OCI-LY3 (cell line): Measurements from ENCODE around the gene SLA2.

Experiments
- H2AFZ ChIP-seq: fragments of 200-600, 300-600 bp; shearing (Covaris generic); 2 replicates; pipeline ENCODE4 v1.6.0; 2014; ENCODE audit warnings: antibody characterized with exemption, low read depth, low read length
- H3K27ac ChIP-seq: fragments of 200-600, 300-600 bp; sonication (generic); 2 replicates; pipeline ENCODE4 v1.5.1; 2014; ENCODE audit warnings: mild to moderate bottlenecking, low read length, moderate library complexity, mixed read lengths
- H3K27me3 ChIP-seq: fragments of 200-600, 300-600 bp; sonication (generic); 2 replicates; pipeline ENCODE4 v1.6.1; 2014; ENCODE audit warnings: low read depth, low read length, mixed read lengths
- H3K36me3 ChIP-seq: fragments of 200-600, 300-600 bp; sonication (generic); replicated peaks from 2 replicates; pipeline ENCODE3; 2014; ENCODE audit warnings: low read depth, low read length, mixed read lengths
- H3K4me1 ChIP-seq: fragments of 300-600, 200-600 bp; sonication (generic); 2 replicates; pipeline ENCODE4 v1.6.1; 2014; ENCODE audit warnings: low read length, mixed read lengths
- H3K4me2 ChIP-seq: fragments of 200-600, 300-600 bp; sonication (generic); 2 replicates; pipeline ENCODE4 v1.6.1; 2014; ENCODE audit warnings: low read length, mixed read lengths
- H3K4me3 ChIP-seq: fragments of 300-600, 200-600 bp; sonication (generic); 2 replicates; pipeline ENCODE4 v1.5.1; 2014; ENCODE audit warnings: antibody characterized with exemption, mild to moderate bottlenecking, low read length, moderate library complexity
- H3K79me2 ChIP-seq: fragments of 300-600, 200-600 bp; shearing (Covaris generic); 2 replicates; pipeline ENCODE4 v1.6.1; 2014; ENCODE audit warnings: mild to moderate bottlenecking, low read length, mixed read lengths
- H3K9ac ChIP-seq: fragments of 300-600, 200-600 bp; shearing (Covaris generic); 2 replicates; pipeline ENCODE4 v1.6.0; 2014; ENCODE audit warnings: mild to moderate bottlenecking, low read length, moderate library complexity
- H3K9me3 ChIP-seq: fragments of 200-600, 300-600 bp; shearing (Covaris generic); 2 replicates; pipeline ENCODE4 v1.6.1; 2014; ENCODE audit warnings: low read length, mixed read lengths; ENCODE audit not compliant: insufficient read depth
- H4K20me1 ChIP-seq: fragments of 200-600, 300-600 bp; sonication (generic); 2 replicates; pipeline ENCODE4 v1.6.1; 2016; ENCODE audit warnings: low read length, mixed read lengths; ENCODE audit not compliant: insufficient read depth
- EZH2phosphoT487 ChIP-seq: fragments of 200-600 bp; shearing (Covaris generic); IDR thresholded peaks from 2 replicates; pipeline ENCODE4 v1.6.1; 2018; ENCODE audit warnings: antibody characterized with exemption, mixed run types, low read depth
- TF ChIP-seq, protein P1 (sequence below): fragments of 200-600, 300-600 bp; sonication (generic); IDR thresholded peaks from 2 replicates; pipeline ENCODE4 v1.5.1; 2014; ENCODE audit warnings: antibody characterized with exemption, low read length, low read depth

Gene SLA2

DNA sequence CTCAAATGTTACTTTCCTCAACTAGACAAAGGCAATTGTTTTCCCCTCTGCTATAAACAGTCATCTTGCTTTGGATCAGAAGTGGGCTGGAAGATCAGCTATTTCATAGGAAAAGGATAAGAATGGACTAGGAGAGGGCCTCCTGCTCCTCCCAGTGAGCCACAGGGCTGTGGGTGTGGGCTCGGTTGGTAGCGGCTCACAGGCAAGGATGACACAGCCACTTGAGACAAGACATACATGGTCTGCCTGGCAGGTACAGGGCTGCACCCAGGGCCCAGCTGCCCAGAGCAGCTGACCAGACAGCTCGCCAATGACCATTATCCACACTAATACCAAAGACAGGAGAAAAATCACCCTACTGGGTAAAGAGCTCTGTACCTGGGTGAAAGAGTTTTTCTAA lies 9.0 kb upstream of the SLA2 start:
- H2AFZ ChIP-seq = no peak overlapping the region
- no peak overlapping the region for H3K27ac ChIP-seq
- no peaks in the 10 kb centered on the region for H3K27me3 ChIP-seq
- H3K4me3 ChIP-seq = no peak overlapping the region
- H3K9me3 ChIP-seq = no peaks in the 10 kb centered on the region
- H3K4me2 ChIP-seq = no peak overlapping the region
- H3K36me3 ChIP-seq = no peaks in the 10 kb centered on the region
- no peak for TF ChIP-seq EZH2phosphoT487
- TF ChIP-seq, protein P1, sequence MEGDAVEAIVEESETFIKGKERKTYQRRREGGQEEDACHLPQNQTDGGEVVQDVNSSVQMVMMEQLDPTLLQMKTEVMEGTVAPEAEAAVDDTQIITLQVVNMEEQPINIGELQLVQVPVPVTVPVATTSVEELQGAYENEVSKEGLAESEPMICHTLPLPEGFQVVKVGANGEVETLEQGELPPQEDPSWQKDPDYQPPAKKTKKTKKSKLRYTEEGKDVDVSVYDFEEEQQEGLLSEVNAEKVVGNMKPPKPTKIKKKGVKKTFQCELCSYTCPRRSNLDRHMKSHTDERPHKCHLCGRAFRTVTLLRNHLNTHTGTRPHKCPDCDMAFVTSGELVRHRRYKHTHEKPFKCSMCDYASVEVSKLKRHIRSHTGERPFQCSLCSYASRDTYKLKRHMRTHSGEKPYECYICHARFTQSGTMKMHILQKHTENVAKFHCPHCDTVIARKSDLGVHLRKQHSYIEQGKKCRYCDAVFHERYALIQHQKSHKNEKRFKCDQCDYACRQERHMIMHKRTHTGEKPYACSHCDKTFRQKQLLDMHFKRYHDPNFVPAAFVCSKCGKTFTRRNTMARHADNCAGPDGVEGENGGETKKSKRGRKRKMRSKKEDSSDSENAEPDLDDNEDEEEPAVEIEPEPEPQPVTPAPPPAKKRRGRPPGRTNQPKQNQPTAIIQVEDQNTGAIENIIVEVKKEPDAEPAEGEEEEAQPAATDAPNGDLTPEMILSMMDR = no peak
- no peak overlapping the region for H3K9ac ChIP-seq
- H4K20me1 ChIP-seq = no peaks in the 10 kb centered on the region
- H3K4me1 ChIP-seq = no peaks in the 10 kb centered on the region
- no peaks in the 10 kb centered on the region for H3K79me2 ChIP-seq

DNA sequence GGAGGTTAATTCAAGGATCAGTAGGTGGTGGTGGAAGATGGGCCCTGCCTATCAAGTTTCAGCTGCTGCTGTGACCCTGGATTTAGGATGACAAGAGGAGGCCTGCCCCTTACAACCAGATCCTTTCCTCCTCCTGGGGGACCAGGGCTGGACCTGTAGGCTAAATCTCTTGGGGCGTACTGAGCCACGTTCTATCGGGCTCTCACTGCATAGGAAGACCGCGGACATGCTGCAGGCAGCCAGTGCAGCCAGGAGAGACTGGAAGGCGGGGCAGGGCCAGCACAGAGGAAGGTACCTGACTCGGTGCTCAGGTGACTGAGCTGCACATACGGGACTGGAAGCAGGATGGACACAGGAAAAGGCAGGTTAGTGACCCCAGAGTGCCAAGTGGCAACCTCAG lies 8.5 kb upstream of the SLA2 start:
- H3K4me2 ChIP-seq = no peak overlapping the region
- H3K27ac ChIP-seq = no peak overlapping the region
- H3K9me3 ChIP-seq = no peaks in the 10 kb centered on the region
- no peak overlapping the region for H3K4me3 ChIP-seq
- no peaks in the 10 kb centered on the region for H3K27me3 ChIP-seq
- H3K4me1 ChIP-seq = no peaks in the 10 kb centered on the region
- no peak for TF ChIP-seq EZH2phosphoT487
- TF ChIP-seq, protein P1 = no peak
- H3K36me3 ChIP-seq = no peaks in the 10 kb centered on the region
- no peak overlapping the region for H2AFZ ChIP-seq
- no peaks in the 10 kb centered on the region for H4K20me1 ChIP-seq
- no peak overlapping the region for H3K9ac ChIP-seq
- H3K79me2 ChIP-seq = no peaks in the 10 kb centered on the region

GRCh38 chr20:36653456-36653855 lies 7.5 kb upstream of the SLA2 start:
- no peak overlapping the region for H2AFZ ChIP-seq
- H4K20me1 ChIP-seq = no peaks in the 10 kb centered on the region
- H3K4me2 ChIP-seq = no peak overlapping the region
- no peak overlapping the region for H3K9ac ChIP-seq
- TF ChIP-seq EZH2phosphoT487 = no peak
- TF ChIP-seq, protein P1 = no peak
- H3K4me1 ChIP-seq = no peaks in the 10 kb centered on the region
- no peaks in the 10 kb centered on the region for H3K9me3 ChIP-seq
- H3K4me3 ChIP-seq = no peak overlapping the region
- H3K36me3 ChIP-seq = no peaks in the 10 kb centered on the region
- no peaks in the 10 kb centered on the region for H3K27me3 ChIP-seq
- no peak overlapping the region for H3K27ac ChIP-seq
- no peaks in the 10 kb centered on the region for H3K79me2 ChIP-seq

DNA sequence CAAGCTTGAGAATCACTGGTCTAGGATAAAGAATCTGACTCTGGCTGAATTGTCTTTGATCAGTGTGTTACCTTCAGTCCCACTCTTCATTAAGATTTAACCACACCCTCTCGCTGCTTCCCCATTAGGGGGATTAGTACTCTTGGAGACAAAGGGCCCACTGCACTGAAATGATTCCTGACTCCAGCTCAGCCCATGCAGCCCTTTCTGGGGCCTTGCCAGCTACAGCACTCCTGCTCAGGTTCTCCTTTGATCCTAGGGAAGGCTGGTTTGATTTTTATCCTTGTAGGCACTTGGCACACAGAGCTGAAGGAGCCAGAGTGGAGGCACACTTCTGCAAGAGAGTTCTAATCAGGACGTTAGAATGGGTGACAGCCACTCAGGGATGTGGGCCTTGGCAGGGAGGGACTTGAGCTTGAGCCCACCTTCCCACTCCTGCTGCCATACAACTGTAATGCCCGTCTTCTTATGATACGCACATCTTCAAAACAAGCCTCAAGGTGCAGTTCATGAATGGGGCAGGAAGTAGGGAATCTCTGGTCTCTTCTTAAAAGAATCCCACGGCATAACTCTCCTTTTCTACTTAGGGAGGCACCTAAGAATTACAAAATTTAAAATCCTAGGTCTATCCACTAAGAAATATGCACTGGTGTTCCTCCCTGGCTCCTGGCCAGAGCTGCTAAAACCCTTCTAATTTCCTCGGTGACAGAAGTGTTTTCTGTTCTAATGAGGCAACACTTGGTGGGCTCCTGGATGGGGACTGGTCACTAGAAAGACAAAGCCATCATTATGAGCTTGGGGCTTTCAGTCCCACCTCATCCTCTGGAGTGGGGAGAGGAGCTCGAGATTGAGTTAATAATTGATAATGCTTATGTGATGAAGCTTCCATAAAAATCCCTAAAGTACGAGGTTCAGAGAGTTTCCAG lies 1.5 kb upstream of the SLA2 start:
- H3K27ac ChIP-seq = no peak overlapping the region

More for the DNA sequence above, 1.5 kb upstream of the SLA2 start:
- no peaks in the 10 kb centered on the region for H3K9me3 ChIP-seq
- H4K20me1 ChIP-seq = no peaks in the 10 kb centered on the region
- H3K9ac ChIP-seq = no peak overlapping the region
- H2AFZ ChIP-seq = no peak overlapping the region
- peaks cover 6% of the 10 kb centered on the region for H3K4me1 ChIP-seq
- H3K79me2 ChIP-seq = no peaks in the 10 kb centered on the region
- H3K4me3 ChIP-seq = no peak overlapping the region
- H3K36me3 ChIP-seq = no peaks in the 10 kb centered on the region
- TF ChIP-seq, protein P1 = no peak
- no peak for TF ChIP-seq EZH2phosphoT487
- no peak overlapping the region for H3K4me2 ChIP-seq
- no peaks in the 10 kb centered on the region for H3K27me3 ChIP-seq
